SU-DHL-6 (cell line): ENCODE results near the gene RAD51D.
"Not testable (repeated sequence)": the region's sequence is repeated elsewhere in the genome, so short reads cannot be mapped to it uniquely, and the experiment has no call there.

Experiments used
- H2AFZ ChIP-seq: fragments of 200-600 bp; sonication (generic); 2 replicates; pipeline ENCODE4 v1.6.1; 2014; ENCODE audit warnings: low read depth, mild to moderate bottlenecking, moderate library complexity, mixed read lengths, antibody characterized with exemption, low read length; ENCODE audit not compliant: severe bottlenecking
- H3F3A ChIP-seq: fragments of 200-600 bp; shearing (Covaris generic); 2 replicates; pipeline ENCODE4 v1.6.0; 2016; ENCODE audit warnings: antibody characterized with exemption, mild to moderate bottlenecking; ENCODE audit not compliant: insufficient read depth
- H3K27ac ChIP-seq: fragments of 200-600 bp; sonication (generic); 2 replicates; pipeline ENCODE4 v1.5.1; 2016; ENCODE audit warnings: low read depth, mild to moderate bottlenecking, low read length, moderate library complexity, mixed read lengths
- H3K27me3 ChIP-seq: fragments of 200-600 bp; sonication (generic), shearing (Covaris generic); 2 replicates; pipeline ENCODE4 v1.6.0; 2014; ENCODE audit warnings: mild to moderate bottlenecking, low read length
- H3K36me3 ChIP-seq: fragments of 200-600 bp; sonication (generic); 2 replicates; pipeline ENCODE4 v1.6.1; 2014; ENCODE audit warnings: mild to moderate bottlenecking, low read length, mixed read lengths
- H3K4me2 ChIP-seq: fragments of 300-600, 200-600 bp; shearing (Covaris generic), sonication (generic); 2 replicates; pipeline ENCODE4 v1.6.0; 2014; ENCODE audit warnings: low read length, low read depth, mild to moderate bottlenecking; ENCODE audit not compliant: poor library complexity, severe bottlenecking
- H3K4me3 ChIP-seq: fragments of 200-600 bp; sonication (generic); 2 replicates; pipeline ENCODE4 v1.5.1; 2014; ENCODE audit warnings: antibody characterized with exemption, low read length, mild to moderate bottlenecking, mixed read lengths; ENCODE audit not compliant: insufficient read depth, poor library complexity, severe bottlenecking
- H3K79me2 ChIP-seq: fragments of 200-600 bp; sonication (generic); 2 replicates; pipeline ENCODE4 v1.6.1; 2014; ENCODE audit warnings: mild to moderate bottlenecking, low read length, moderate library complexity; ENCODE audit not compliant: insufficient read depth
- H3K9ac ChIP-seq: fragments of 200-600 bp; sonication (generic); 2 replicates; pipeline ENCODE4 v1.7.0; 2014; ENCODE audit warnings: mild to moderate bottlenecking, low read length
- H3K9me2 ChIP-seq: fragments of 200-600 bp; sonication (generic); replicated peaks from 2 replicates; pipeline ENCODE4 v1.6.1; 2014; ENCODE audit warnings: low read length; ENCODE audit not compliant: insufficient read depth
- H3K9me3 ChIP-seq: fragments of 200-600 bp; sonication (generic); 2 replicates; pipeline ENCODE4 v1.6.1; 2014; ENCODE audit warnings: low read length, mixed read lengths; ENCODE audit not compliant: insufficient read depth
- H4K20me1 ChIP-seq: fragments of 200-600 bp; sonication (generic); 2 replicates; pipeline ENCODE4 v1.6.1; 2014; ENCODE audit warnings: low read depth, mild to moderate bottlenecking, antibody characterized with exemption, low read length, moderate library complexity, mixed read lengths
- CTCF ChIP-seq: fragments of 200-600 bp; sonication (generic); IDR thresholded peaks from one replicate; pipeline ENCODE4 v1.5.1; 2017; ENCODE audit warnings: antibody characterized with exemption, mild to moderate bottlenecking, low read length, moderate library complexity; ENCODE audit not compliant: insufficient read depth, poor library complexity, severe bottlenecking
- EZH2phosphoT487 ChIP-seq: fragments of 200-600 bp; sonication (generic), shearing (Covaris generic); conservative IDR thresholded peaks from 2 replicates; pipeline ENCODE4 v1.6.1; 2018; ENCODE audit warnings: mild to moderate bottlenecking, antibody characterized with exemption, low read length, moderate library complexity, mixed read lengths

The RAD51D gene

GRCh38 chr17:35152421-35153140 is 32.9 kb upstream of the RAD51D start:
- H3K36me3 ChIP-seq, result no peaks in the 10 kb centered on the region
- H3K27me3 ChIP-seq, result 0 out of 2 replicates have a peak, but pooled peaks cover 2% of the 10 kb centered on the region
- H3K9me2 ChIP-seq, result no peaks in the 10 kb centered on the region
- no peaks in the 10 kb centered on the region for H3K9me3 ChIP-seq
- TF ChIP-seq EZH2phosphoT487, result no peak
- no peak for TF ChIP-seq CTCF
- no peak overlapping the region for H3K4me3 ChIP-seq
- H4K20me1 ChIP-seq, result no peaks in the 10 kb centered on the region
- H3K79me2 ChIP-seq, result no peaks in the 10 kb centered on the region
- H3K27ac ChIP-seq, result no peak overlapping the region
- H3F3A ChIP-seq, result no peaks in the 10 kb centered on the region
- no peak overlapping the region for H3K4me2 ChIP-seq
- no peak overlapping the region for H3K9ac ChIP-seq
- H2AFZ ChIP-seq, result no peak overlapping the region

GRCh38 chr17:35151080-35151479 is 31.4 kb upstream of the RAD51D start:
- H3K4me2 ChIP-seq, H3K36me3 ChIP-seq, H3K27ac ChIP-seq, H3F3A ChIP-seq, H3K9ac ChIP-seq, H3K79me2 ChIP-seq, H2AFZ ChIP-seq, H3K27me3 ChIP-seq, H3K9me2 ChIP-seq, H3K9me3 ChIP-seq, H4K20me1 ChIP-seq, H3K4me3 ChIP-seq: not testable (repeated sequence)

- 0 out of 2 replicates have a peak, but pooled peaks cover 2% of the 10 kb centered on the region for H3K27me3 ChIP-seq
- no peaks in the 10 kb centered on the region for H3K36me3 ChIP-seq
- no peaks in the 10 kb centered on the region for H3K9me2 ChIP-seq
- H3K4me3 ChIP-seq, result no peak overlapping the region
- no peaks in the 10 kb centered on the region for H3F3A ChIP-seq
- H3K4me2 ChIP-seq, result no peak overlapping the region
- H3K27ac ChIP-seq, result no peak overlapping the region
- H4K20me1 ChIP-seq, result no peaks in the 10 kb centered on the region
- H3K79me2 ChIP-seq, result no peaks in the 10 kb centered on the region
- H2AFZ ChIP-seq, result no peak overlapping the region
- TF ChIP-seq EZH2phosphoT487 (no peak), CTCF (no peak)
- H3K9ac ChIP-seq, result no peak overlapping the region
- no peaks in the 10 kb centered on the region for H3K9me3 ChIP-seq
Observed at GRCh38 chr17:35149941-35150340, 30.3 kb upstream of the RAD51D start.

- Histone ChIP-seq H3K9me2 (no peaks in the 10 kb centered on the region), H3K4me2 (no peak overlapping the region), H3K9ac (no peak overlapping the region), H2AFZ (no peak overlapping the region), H3K79me2 (no peaks in the 10 kb centered on the region), H3K36me3 (no peaks in the 10 kb centered on the region), H3K4me3 (no peak overlapping the region), H3K27ac (no peak overlapping the region), H3K9me3 (no peaks in the 10 kb centered on the region), H3F3A (no peaks in the 10 kb centered on the region), H3K27me3 (no peaks in the 10 kb centered on the region), H4K20me1 (no peaks in the 10 kb centered on the region)
- TF ChIP-seq CTCF (no peak), EZH2phosphoT487 (no peak)
Observed at GRCh38 chr17:35148144-35148543, 28.5 kb upstream of the RAD51D start.
